ENCODE data around the gene ENO3.

ENO3 gene

DNA sequence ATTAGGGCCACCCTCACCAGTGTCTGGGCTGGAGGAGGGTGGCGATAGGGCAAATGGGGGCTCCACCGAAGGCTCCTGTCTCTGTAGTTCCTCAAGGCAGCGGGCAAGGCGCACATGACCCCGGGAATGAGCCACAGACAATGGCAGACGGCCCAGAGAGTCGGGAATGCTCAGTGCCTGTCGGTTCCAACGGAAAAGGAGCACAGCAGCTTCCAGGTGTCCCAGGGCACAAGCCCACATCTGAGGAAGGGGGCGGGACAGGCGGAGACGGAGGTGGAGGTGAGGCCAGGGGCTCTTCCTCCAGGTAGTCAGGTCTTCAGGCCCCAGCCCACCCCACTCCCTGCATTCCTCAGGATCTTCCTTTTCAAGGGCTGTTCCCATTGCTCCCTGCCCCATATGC is 21.8 kb downstream of the ENO3 start:
- peaks cover 18% of the 10 kb centered on the region for H3K79me2 ChIP-seq (ENCODE audit: insufficient read depth, low read length)
- peaks cover 3% of the 10 kb centered on the region; the same call in 1 of the 2 replicates for H3K36me3 ChIP-seq (ENCODE audit: insufficient read depth, low read length)
- H4K20me1 ChIP-seq (ENCODE audit: insufficient read depth, low read length, poor library complexity, severe bottlenecking) = no peaks in the 10 kb centered on the region
- H3K27me3 ChIP-seq (ENCODE audit: insufficient read depth, low read length, poor library complexity, severe bottlenecking) = no peaks in the 10 kb centered on the region
- no peak overlapping the region for H2AFZ ChIP-seq (ENCODE audit: low read length)
- no peak overlapping the region for H3K4me3 ChIP-seq (ENCODE audit: low read length, poor library complexity, severe bottlenecking)
- TF ChIP-seq EZH2phosphoT487 (IDR thresholded peaks at IDR 0.05; ENCODE audit: borderline replicate concordance) = no peak
- TF ChIP-seq, protein P1, sequence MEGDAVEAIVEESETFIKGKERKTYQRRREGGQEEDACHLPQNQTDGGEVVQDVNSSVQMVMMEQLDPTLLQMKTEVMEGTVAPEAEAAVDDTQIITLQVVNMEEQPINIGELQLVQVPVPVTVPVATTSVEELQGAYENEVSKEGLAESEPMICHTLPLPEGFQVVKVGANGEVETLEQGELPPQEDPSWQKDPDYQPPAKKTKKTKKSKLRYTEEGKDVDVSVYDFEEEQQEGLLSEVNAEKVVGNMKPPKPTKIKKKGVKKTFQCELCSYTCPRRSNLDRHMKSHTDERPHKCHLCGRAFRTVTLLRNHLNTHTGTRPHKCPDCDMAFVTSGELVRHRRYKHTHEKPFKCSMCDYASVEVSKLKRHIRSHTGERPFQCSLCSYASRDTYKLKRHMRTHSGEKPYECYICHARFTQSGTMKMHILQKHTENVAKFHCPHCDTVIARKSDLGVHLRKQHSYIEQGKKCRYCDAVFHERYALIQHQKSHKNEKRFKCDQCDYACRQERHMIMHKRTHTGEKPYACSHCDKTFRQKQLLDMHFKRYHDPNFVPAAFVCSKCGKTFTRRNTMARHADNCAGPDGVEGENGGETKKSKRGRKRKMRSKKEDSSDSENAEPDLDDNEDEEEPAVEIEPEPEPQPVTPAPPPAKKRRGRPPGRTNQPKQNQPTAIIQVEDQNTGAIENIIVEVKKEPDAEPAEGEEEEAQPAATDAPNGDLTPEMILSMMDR (conservative IDR thresholded peaks at IDR 0.05; ENCODE audit: low read length) = no peak
- no peak overlapping the region for H3K4me2 ChIP-seq (ENCODE audit: low read depth, low read length, poor library complexity, severe bottlenecking)
- no peaks in the 10 kb centered on the region for H3F3A ChIP-seq (ENCODE audit: low read depth)
- H3K9ac ChIP-seq (ENCODE audit: low read depth, low read length, poor library complexity, severe bottlenecking) = no peak overlapping the region
- H3K9me3 ChIP-seq (ENCODE audit: insufficient read depth, low read depth, low read length) = no peaks in the 10 kb centered on the region
- H3K4me1 ChIP-seq (ENCODE audit: insufficient read depth, low read length, poor library complexity, severe bottlenecking) = peaks cover 21% of the 10 kb centered on the region
- H3K9me2 ChIP-seq (replicated peaks; ENCODE audit: low read depth, low read length) = no peaks in the 10 kb centered on the region

DNA sequence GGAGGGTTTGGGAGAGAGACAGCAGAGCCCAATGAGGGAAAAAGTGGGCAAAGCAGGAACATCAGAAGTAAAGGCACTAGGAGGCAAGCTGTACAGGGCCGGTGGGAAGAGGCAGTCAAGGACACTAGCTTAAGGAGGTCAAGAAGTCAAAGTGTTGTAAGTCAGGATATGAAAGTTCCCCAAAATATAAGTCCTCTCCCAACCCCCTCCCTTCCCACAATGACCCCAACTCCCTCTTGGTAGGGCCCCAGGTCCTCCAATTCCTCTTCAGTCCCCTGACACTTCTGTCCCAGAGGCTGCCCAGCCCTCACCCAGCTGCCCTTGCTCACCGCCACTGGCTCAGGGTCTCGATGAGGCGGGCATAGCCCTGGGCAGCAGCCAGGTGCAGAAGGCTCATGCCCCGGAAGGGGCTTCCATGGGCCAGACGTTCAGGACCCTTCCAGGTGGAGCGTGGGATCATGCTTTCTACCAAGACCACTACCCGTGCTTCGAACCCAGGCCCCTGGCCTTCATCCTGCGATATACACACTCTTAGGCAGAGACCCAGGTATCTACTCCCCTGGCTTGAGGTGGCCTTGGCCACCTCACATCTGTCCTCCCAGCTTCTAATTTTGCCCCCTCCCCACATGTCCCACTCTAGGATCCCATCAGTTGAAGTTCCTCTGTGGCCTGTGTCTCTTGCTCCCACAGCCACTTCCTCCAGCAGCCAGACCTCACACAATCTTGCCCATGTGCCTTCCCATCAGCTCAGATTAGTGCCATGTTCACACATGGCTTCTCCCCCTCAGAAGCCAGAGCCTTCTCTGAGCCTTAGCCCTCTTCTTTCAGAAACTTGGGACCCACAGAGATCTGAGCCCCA is 22.6 kb downstream of the ENO3 start:
- Histone ChIP-seq H3K27me3 (ENCODE audit: insufficient read depth, low read length, poor library complexity, severe bottlenecking) (no peaks in the 10 kb centered on the region), H3K4me1 (ENCODE audit: insufficient read depth, low read length, poor library complexity, severe bottlenecking) (peaks cover 15% of the 10 kb centered on the region)

DNA sequence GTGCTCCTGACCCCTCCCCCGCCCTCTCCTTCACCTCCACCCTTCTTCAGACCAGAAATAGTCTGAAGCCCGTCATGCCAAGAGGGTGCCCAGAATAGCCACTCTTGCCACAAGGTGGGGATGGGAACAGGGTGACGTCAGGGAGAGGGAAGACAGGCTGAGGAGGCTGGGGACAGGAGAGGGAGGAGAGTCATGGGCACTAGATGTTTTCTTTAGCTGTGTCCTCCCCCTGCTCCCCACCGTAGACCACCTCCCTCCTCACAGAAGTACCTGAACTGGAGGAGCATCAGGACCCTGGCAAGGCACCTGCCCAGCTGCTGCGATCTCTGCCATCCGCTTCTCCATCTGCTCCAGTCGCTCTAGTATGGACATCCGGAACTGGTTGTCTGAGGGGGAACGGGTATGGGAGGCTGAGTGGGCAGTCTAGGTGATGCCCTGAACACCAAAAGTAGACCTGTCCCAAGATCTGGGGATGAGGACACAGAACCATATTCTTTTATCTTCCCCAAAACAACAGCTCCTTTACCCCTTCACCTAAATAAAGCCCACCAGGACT is 23.3 kb downstream of the ENO3 start:
- Histone ChIP-seq H3K9ac (ENCODE audit: low read depth, low read length, poor library complexity, severe bottlenecking) (no peak overlapping the region), H3F3A (ENCODE audit: low read depth) (no peaks in the 10 kb centered on the region), H3K9me3 (ENCODE audit: insufficient read depth, low read depth, low read length) (no peaks in the 10 kb centered on the region), H4K20me1 (ENCODE audit: insufficient read depth, low read length, poor library complexity, severe bottlenecking) (no peaks in the 10 kb centered on the region), H3K4me3 (ENCODE audit: low read length, poor library complexity, severe bottlenecking) (no peak overlapping the region), H2AFZ (ENCODE audit: low read length) (no peak overlapping the region), H3K9me2 (replicated peaks; ENCODE audit: low read depth, low read length) (no peaks in the 10 kb centered on the region), H3K79me2 (ENCODE audit: insufficient read depth, low read length) (peaks cover 6% of the 10 kb centered on the region; the same call in 1 of the 2 replicates), H3K4me1 (ENCODE audit: insufficient read depth, low read length, poor library complexity, severe bottlenecking) (peaks cover 8% of the 10 kb centered on the region), H3K4me2 (ENCODE audit: low read depth, low read length, poor library complexity, severe bottlenecking) (no peak overlapping the region), H3K36me3 (ENCODE audit: insufficient read depth, low read length) (peaks cover 3% of the 10 kb centered on the region; the same call in 1 of the 2 replicates), H3K27me3 (ENCODE audit: insufficient read depth, low read length, poor library complexity, severe bottlenecking) (no peaks in the 10 kb centered on the region)
- TF ChIP-seq EZH2phosphoT487 (IDR thresholded peaks at IDR 0.05; ENCODE audit: borderline replicate concordance) = no peak
- TF ChIP-seq, protein P1 (conservative IDR thresholded peaks at IDR 0.05; ENCODE audit: low read length) = no peak

More for the DNA sequence above, 22.6 kb downstream of the ENO3 start:
- no peak overlapping the region for H3K9ac ChIP-seq (ENCODE audit: low read depth, low read length, poor library complexity, severe bottlenecking)
- H3K9me2 ChIP-seq (replicated peaks; ENCODE audit: low read depth, low read length) = no peaks in the 10 kb centered on the region
- no peak overlapping the region for H3K4me2 ChIP-seq (ENCODE audit: low read depth, low read length, poor library complexity, severe bottlenecking)
- H3K9me3 ChIP-seq (ENCODE audit: insufficient read depth, low read depth, low read length) = no peaks in the 10 kb centered on the region
- H4K20me1 ChIP-seq (ENCODE audit: insufficient read depth, low read length, poor library complexity, severe bottlenecking) = no peaks in the 10 kb centered on the region
- peaks cover 13% of the 10 kb centered on the region for H3K79me2 ChIP-seq (ENCODE audit: insufficient read depth, low read length)
- H2AFZ ChIP-seq (ENCODE audit: low read length) = no peak overlapping the region
- no peak for TF ChIP-seq EZH2phosphoT487 (IDR thresholded peaks at IDR 0.05; ENCODE audit: borderline replicate concordance)
- TF ChIP-seq, protein P1 (conservative IDR thresholded peaks at IDR 0.05; ENCODE audit: low read length) = no peak
- no peaks in the 10 kb centered on the region for H3F3A ChIP-seq (ENCODE audit: low read depth)
- peaks cover 3% of the 10 kb centered on the region; the same call in 1 of the 2 replicates for H3K36me3 ChIP-seq (ENCODE audit: insufficient read depth, low read length)
- no peak overlapping the region for H3K4me3 ChIP-seq (ENCODE audit: low read length, poor library complexity, severe bottlenecking)
